Measurements from ENCODE around the gene CCM2L.
A peak's percentile ranks its signal among the peaks of the same experiment; 100 is the strongest.

The CCM2L gene

GRCh38 chr20:31992086-31992485 is 18.2 kb upstream of the CCM2L start:
- no peak for DNase-seq (ENCODE audit: low spot score)

GRCh38 chr20:31996996-31997395 is 13.2 kb upstream of the CCM2L start:
- DNase-seq (ENCODE audit: low spot score), result no peak

- no peak for DNase-seq (ENCODE audit: low spot score)
Measured at GRCh38 chr20:31998246-31998645, 12.0 kb upstream of the CCM2L start.

- DNase-seq (ENCODE audit: low spot score), result no peak
Measured at GRCh38 chr20:32003325-32003724, 6.9 kb upstream of the CCM2L start.

GRCh38 chr20:32004963-32005362 is 5.3 kb upstream of the CCM2L start:
- no peak for DNase-seq (ENCODE audit: low spot score)

GRCh38 chr20:32006053-32006452 is 4.2 kb upstream of the CCM2L start:
- no peak for DNase-seq (ENCODE audit: low spot score)

GRCh38 chr20:32006841-32007786 is 3.1 kb upstream of the CCM2L start:
- DNase-seq (ENCODE audit: low spot score), result no peak

GRCh38 chr20:32007787-32008616 is 2.2 kb upstream of the CCM2L start:
- DNase-seq (ENCODE audit: low spot score), result no peak

- no peak for DNase-seq (ENCODE audit: low spot score)
Measured at GRCh38 chr20:32009564-32009963, 674 bp upstream of the CCM2L start.

GRCh38 chr20:32010666-32011065 is 428 bp downstream of the CCM2L start:
- DNase-seq (ENCODE audit: low spot score), result no peak

- DNase-seq (ENCODE audit: low spot score), result no peak
Measured at GRCh38 chr20:32012159-32012688, 2.0 kb downstream of the CCM2L start.

GRCh38 chr20:32013326-32013725 is 3.1 kb downstream of the CCM2L start:
- DNase-seq (ENCODE audit: low spot score), result no peak

- peak; percentile 72 for DNase-seq (ENCODE audit: low spot score)
Measured at GRCh38 chr20:32017711-32018251, 7.5 kb downstream of the CCM2L start.

- DNase-seq (ENCODE audit: low spot score), result peak; percentile 75
Measured at GRCh38 chr20:32018269-32019155, 8.3 kb downstream of the CCM2L start.

- DNase-seq (ENCODE audit: low spot score), result peak; percentile 9
Measured at GRCh38 chr20:32019156-32019510, 8.9 kb downstream of the CCM2L start.

GRCh38 chr20:32019563-32020463 is 9.6 kb downstream of the CCM2L start:
- DNase-seq (ENCODE audit: low spot score), result no peak

GRCh38 chr20:32021091-32021490 is 10.9 kb downstream of the CCM2L start:
- no peak for DNase-seq (ENCODE audit: low spot score)

GRCh38 chr20:32024683-32025295 is 14.6 kb downstream of the CCM2L start:
- DNase-seq (ENCODE audit: low spot score), result no peak

- no peak for DNase-seq (ENCODE audit: low spot score)
Measured at GRCh38 chr20:32027643-32028042, 17.4 kb downstream of the CCM2L start.
